NCI-H2107 (cell line): ENCODE results near the gene SFXN5.

Experiments
- DNase-seq: peaks from one replicate; lab custom pipeline; 2025; lab: John Stamatoyannopoulos, UW

Gene SFXN5

DNA sequence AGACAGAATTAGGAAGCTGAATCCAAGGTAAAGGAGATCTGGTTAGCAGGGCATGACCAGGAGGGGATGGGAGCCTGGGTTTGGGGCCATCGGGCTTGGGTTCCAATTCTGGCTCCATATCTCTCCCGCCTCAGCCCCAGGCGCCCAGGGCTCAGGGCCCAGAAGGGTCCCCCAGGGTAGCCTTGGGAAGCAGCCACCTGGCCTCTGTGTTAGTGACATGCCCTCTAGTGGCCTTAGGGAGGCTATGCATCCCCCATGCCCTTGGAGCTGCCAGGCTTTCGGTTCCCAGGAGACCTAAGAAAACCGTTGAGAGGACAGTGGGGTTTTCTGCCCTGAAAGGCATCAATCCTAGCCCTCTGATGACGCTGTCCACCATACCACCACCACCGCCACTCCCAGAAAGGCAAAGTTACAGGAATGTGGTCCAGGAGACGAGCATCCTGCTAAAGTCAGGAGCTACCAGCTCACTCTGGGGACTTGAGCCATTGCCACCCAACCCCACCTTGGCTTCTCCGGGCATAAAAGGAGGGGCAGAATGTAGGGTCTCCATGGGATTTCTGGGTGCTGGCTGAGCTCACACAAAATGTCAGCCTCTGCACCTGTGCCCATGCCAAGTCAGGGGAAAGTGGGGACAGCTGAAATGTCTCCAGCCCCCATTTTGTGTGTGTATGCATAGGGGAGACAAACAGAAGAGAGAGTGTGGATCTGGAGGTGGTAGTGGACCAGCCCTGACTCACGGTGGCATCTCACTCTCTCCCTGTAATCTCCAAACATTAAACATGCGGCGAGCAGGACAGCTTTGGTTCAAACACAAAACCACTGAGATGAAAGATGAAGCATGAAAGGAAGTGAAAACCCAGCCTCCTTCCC, 97.7 kb downstream of the SFXN5 start:
- DNase-seq: no peak

DNA sequence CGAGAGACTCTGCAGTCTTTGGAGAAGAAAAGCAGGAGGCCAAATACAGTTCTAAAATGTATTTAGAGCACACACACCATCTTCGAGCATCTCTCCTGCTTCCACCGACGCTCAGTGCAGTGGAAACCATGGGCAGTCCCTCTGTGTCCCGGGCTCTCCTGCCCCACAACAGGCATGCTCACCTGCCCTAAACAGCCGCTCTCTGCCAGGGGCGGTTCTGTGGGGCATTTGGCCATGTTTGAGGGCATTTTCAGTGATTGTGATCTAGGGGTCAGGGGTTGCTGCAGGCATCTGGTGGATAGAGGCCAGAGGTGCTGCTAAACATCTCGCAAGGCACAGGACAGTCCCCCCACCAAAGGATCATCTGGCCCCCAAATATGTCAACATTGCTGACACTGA, 98.4 kb downstream of the SFXN5 start:
- no peak for DNase-seq

DNA sequence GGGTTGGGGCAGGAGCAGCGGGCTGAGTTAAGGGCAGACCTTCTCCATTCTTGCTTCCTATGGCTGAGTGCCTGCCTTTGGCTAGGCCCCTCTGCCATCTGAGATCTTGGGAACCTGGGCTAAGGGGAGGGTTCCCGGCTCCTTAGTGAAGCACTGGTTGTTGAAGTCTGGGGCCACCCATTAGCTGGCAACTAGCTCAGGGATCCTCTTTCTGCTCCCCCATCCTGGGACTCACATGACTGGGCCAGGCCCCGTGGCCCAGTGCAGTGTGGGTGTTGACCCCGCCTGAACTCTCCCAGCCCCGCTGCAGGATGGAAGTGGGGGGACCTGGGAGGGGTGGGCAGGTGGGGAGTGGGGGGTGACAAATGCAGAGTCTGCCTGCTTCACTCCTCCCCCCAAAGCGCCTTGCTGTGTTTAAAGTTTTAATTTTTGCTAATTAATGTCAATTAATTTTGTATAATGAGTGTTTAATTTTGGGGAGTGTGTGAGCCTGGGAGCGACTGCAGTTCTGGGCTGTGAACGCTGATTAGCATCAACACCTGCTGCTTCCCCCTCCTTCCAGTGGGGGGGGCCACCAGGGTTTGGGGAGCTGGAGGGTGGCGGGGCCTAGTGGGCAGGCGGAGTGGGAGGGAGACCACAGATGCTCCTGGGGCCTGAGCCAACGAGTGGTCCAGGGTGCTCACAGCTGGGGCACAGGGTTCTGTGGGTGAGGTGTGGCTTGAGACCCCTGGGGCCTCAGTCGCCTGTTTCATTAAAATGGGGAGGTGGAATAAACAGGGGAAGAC, 99.0 kb downstream of the SFXN5 start:
- no peak for DNase-seq

DNA sequence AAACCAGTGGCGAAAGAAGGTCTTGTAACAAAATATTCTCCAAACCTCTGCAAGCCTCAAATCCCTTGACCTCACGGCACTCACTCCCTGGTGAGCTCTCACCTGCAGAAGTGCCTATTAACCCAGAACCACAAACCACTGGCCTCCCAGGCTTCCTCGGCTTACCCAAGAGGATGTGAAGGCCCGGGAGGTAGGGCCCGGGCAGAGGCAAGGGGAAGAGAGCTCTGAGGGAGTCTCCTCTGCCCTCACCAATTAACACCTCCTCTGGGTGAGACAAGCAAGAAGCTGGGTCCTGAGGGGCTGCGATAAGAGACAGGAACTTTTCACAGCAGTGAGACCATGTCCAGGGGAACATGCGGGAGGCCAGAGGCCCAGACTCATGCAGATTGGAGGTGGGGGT, 100.5 kb downstream of the SFXN5 start:
- DNase-seq: no peak

DNA sequence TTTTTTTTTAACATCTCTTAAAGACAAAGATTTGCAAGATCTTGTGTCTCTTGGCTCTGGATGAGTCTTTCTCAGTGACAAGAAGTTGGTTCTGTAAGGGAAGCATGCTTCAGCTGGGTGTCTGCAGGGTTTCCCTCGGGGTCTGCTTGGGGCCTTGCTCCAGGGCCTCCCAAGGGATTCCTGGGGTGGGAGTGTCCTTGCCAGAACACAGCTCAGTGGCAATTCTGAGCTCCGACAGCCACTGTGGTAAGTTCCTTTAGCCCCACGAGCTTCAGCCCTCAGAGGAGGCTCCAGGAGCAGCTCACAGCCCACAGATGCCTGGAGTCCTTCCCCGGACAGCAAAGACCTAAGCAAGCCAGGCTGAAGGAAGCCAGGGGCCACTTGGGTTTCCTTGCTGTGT, 101.8 kb downstream of the SFXN5 start:
- no peak for DNase-seq

DNA sequence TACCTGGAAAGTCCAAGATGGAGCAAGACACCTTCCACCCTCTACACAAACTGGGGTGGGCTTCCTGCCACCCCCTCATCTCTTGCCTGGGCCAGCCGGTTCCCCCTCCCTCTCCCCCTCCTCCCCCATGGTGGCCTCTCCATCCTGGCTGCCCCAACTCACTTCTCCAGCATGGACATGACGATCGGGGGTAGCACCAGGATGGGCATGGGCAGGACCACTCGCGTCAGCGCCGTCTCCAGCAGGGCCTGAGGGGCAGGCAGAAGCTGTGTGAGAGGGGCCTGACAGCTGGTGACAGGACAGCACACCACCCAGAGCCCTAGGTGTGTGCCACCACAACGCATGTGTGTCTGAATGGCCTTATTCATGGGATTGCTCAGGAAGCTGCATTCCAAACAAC, 103.2 kb downstream of the SFXN5 start:
- no peak for DNase-seq

DNA sequence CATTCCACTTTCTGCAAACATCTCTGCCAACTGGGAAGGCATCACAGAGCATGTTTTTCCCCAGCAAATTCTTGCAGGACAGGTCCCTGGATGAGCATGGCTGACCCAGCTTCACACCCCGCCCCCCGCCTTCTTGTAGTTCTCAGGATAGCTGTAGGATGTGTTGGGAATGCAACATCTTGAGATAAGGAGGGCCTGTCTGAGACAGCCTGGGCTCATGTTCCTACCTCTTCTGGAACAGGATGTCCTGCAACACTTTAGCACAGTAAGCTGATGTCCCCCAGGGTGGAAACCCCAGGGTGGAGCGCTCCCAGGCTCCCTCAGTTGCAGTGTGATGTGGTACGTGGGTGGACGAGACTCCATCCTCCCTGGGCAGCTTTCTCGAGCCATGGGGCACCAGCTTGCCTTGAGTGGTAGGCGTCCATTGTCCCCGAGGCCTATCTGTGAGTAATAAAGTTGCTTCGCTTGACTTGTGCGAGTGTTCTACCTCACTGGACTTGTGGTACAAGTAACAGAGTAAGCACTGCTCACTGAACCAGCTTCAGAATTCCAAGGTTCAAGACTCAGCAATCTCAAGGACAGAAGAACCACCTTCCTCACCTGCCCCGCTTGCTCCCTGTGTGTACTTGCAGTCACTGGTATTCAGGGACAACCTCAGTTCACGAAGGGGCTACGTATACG, 105.6 kb downstream of the SFXN5 start:
- no peak for DNase-seq

DNA sequence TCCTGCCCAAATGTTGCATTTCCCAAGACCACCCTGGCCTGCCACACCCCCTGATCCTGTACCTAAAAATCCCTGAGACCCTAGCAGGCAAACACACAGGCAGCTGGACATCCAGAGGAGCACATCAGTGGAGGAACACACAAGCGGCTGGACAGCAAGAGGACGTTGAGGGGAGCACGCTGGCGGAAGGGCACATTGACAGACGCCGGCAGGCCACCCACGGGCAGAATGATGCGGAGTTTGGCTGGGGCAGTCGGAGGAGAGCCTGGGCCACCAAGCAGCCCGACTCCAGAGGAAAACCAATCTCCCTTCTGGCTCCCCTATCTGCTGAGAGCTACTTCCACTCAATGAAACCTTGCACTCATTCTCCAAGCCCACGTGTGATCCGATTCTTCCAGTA, 106.5 kb downstream of the SFXN5 start:
- no peak for DNase-seq

DNA sequence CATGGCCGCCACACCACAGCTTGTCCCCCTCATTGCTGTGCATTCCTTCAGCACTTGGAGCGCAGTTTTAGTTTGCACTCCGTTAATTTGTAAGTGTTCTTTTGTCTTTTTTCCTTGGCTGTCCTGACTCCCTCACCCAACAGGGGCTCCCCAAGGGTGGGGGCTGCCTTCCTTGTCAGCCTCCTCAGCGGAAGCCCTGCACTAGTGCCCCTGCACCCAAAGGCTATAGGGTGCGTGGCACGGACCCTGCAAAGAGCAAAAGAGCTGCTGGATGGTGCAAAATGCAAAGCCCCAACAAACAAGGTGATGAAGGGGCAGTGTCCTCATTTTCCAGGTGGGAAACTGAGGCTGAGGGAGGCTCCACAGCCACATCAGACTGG, 107.4 kb downstream of the SFXN5 start:
- DNase-seq: no peak

DNA sequence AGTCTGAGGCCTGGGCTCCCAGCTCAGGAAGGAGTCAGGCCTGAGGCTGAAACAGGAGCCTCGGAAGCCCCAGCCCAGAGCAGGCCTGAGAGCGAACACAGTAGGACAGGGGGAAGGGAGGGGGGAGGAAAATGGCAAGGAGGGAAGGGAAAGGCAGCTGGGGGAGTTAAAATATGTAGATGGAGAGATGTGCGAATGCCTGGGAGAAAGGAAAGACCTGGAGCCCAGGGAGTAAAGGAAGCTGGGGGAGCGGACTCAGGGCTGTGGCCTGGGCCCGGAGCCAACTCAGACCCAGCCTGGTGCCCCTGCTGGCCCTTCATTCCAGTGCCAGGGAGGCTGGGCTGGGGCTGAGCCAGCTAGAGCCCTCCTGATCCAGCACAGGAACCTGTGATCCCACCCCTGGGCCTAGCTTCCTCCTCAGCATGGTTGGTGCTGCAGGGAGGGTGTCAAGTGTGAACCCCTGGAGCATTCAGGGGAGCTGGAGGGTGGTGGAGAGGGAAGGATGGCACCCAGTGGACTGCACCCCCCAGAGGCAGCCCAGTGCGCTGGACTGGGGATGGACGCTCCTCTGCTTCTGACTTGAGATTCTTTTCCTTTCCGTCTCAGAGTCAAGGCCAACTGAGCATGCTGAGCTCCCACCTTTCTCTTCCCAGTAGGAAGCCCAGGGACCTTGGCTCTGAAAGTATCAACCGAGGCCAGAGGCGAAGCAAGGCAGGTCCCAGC, 107.9 kb downstream of the SFXN5 start:
- no peak for DNase-seq

DNA sequence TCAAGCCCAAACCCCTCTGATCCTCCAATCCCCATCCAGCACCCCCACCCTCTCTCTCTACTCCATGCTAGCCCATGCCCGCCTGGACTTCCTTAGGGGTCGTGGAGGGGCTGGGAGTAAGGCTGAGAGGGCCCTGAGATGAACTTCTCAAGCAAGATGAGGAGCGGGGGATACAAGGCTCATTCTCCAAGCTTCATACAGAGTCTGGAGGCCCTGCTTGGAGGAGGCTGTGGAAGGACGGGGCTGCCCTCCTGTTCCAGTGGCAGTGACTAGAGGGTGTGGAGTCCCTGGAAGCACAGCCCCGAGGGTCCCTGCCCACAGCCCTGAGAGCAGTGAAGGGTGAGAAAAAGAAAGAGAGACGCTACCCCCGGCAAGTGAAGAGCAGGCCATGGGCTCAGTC, 108.6 kb downstream of the SFXN5 start:
- DNase-seq: no peak

DNA sequence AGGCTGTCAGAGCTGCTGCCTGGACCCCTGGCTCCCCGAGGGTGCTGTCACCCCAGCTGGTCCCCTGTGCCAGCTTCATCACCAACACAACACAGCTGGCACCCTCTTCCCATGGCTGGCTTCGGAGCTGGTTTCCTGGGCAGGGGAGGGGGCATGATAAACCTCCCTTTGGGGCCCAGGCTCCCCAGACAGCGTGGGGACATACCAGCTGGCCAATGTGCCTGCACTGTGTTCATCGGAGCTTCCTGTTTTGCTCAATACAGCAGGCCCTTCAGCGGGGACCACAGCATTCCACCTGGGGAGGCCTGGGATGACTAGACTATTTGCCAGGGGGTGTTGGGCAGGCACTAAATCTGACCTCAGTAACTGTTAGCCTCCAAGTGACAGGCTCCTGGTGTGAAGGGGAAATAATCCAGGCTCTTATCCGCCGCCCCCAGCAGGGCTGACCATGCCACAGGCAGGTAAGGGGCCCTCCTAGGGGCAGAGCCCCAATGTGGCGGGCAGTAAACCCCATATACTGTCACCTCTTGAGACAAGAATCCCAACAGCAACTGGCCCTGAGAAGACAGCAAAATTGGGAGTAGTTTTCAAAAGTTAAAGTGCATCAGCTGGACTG, 109.6 kb downstream of the SFXN5 start:
- DNase-seq: no peak

DNA sequence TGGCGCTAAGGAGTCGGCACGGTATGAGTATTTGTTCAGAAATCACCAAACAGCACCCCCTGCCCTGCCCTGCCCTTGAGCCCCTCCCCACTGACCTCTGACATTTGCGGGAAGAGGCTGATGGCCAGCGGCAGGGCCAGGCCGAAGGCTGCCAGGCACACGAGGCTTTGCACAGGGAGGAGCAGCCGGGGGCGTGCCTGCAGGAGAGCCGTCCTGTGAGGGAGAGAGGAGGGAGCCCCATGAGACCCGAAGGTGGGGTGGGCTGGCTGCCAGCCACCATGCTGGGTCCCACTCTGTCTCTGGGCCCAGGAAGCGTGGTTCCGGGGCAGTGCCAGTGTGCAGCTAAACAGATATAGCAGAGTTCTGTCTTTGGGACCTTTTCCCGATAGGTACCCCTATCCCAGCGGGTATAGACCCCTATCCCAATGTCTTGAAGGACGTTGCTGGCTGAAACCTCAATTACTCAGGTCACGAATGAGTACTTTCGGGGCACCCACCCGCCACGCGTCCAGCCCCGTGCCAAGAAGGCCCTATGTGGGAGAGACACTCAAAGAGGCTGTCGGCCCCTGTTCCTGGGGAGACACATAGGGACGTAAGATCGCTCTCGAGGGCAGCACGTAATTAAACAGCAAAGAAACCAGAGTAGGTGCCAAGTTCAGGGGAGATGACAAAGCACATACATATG, 110.3 kb downstream of the SFXN5 start:
- DNase-seq: no peak

DNA sequence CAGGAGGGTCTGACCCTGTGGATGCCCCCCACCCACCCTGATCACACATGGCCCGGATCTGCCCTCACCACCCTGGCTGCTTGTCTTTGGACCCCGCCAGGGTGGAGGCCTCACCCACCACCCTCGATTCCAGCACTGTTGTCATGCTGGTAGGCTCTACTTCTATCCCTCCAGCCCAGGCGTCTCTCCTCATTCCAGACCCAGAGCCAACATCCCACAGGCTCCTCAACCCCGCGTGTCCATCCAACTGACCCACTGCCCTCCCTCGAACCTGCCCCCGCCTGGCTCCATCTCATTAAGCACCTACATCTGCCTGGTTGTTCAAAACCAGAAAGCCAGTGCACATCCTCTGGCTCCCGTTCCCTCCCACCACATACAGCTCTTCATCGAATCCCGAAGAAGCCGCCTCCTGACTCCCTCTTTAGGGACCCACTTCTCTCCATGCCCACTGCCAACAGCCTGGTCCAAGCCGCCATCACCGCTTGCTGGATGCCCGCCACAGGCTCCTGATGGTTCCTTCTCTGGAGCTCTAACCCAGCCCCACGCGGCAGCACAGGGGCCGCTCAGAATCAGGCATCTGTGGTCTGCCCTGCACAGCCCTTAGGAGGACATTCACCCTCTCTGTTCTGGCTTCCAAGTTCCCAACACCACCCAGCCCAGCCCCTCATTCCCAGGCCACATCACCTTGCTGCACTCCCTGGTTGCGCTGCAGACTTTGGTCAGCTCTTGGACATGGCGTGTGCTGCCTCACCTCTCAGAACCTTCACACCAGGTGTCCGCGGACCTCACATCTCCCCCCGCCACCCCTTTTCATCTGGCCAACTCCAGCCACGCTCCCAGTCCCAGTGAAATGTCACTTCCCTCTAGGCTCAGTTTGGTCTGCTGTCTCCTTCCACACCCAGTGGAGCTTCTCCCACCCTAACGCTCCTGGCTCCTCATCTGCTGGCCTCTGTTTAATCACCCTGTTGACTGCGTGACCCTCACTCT, 111.2 kb downstream of the SFXN5 start:
- DNase-seq: no peak

DNA sequence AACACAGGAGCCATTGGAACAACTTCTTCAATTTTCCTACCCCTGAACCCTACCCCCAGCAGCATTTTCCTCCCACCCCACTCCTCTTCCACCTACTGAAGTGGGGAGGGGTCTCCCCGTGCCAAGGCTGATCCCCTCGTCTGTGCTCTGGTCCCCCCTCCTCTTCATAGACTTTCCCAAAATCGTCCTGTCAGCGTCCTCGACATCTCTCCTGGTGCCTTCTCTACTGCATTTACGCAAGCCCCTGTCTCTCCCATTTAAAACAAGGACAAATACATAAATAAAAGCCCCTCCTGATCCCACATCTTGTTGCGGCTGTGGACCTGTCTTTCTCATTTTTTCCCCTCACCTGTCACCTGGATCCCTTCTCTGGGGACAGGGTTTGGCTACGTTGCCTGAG, 112.0 kb downstream of the SFXN5 start:
- no peak for DNase-seq

DNA sequence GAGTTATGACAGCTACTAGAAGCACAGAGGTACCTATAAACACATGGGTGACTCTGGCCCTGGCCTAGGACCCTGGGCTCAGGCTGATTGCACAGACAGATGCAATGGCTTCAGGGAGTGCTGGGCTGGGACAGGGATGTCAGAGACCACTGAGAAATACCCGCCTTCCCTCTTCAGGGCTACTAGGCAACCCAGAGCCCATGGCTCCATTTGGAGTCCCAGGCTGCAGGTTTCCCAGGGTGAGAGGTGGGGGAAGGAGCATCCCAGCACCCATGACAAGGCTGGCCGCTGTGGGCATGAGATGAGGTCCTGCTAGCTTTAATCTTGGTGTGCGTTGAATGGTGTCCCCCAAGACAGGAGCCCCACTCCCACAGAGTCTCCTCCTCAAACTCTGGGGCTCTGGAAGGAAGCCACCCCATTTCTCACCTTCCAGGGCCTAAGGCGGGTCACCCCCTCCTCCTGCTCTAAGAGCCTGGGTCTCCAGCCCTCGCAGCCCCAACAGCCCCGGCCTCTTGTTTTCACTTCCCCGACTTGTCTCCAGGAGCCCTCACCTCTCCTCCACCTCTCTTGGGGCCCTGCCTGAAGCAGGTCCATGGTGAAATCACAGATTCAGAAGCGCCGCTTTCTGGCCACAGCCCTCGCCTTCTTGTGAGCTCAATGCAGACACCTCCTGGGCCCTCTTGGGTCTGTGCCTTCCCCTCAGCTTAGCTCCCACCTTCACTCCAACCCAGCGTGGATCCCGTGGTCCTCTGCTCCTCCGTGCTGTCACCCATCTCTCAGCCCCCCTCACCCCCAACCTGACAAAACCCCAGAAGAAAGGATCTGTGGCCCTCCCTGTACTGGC, 112.7 kb downstream of the SFXN5 start:
- no peak for DNase-seq

DNA sequence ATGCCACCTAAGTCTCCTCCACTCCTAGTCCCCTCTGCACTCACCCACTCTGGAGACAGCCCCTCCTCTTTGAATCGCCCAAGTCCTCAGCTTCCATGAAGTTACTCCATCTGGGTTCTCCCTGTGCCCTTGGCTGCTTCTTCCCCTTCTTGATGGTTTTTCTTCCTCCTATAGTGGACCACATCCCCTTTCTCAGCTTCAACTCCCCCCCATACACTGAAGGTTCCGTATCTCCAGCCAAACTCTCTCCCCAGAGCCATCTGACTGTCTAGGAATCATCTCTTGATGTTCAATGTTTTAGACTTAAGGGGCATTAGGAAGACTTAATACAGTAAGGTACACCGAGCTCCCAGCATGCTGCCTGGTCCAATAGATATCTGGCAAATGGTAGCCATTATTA, 114.6 kb downstream of the SFXN5 start:
- no peak for DNase-seq

DNA sequence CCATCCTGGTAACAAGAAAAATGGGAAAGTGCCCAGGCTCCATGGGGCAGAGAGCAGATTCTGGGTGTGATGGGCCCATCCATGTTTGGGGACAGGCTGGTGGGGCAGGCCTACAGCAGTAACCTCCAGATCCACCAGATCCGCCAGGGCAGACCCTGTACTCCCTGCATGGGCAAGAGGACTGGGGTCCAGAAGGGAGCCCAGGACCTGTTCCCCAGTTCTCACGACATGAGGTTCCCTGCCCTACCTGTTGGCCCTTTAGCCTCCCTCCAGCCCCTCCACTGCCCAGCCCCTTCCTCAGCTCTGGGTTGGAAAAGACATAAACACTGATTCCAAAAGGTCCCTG, 115.5 kb downstream of the SFXN5 start:
- no peak for DNase-seq
